ENCODE results near the gene TNPO1.
A peak's percentile ranks its signal among the peaks of the same experiment; 100 is the strongest.

Gene TNPO1

DNA sequence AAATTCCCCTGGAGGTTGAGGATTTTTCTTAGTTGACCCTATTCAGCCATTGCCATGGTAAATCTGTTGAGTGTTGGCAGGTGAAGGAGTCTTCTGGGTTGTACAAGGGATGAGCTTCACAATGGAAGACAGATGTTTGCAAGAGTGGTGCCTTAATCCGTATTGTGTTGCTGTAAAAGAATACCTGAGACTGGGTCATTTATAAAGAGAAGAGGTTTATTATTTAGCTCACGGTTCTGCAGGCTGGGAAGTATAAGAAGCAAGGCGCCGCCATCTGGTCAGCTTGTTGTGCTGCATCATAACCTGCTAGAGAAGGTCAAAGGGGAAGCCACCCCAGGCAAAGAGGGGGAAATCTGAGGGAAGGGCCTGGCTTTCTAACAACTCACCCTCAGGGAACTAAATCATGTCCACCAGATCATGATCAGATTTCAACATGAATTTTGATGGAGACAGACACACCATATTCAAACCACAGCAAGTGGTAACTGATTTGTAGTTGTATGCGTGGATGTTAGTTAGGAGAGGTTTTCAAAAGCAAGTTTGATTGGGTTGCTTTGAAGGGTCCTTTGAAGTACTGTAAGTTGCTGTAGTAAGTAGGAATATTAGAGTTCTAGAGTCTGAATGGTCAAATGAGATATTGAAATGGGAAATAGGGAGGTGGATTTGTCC, 2.5 kb downstream of the TNPO1 start:
- DNase-seq, result peak; percentile 38

DNA sequence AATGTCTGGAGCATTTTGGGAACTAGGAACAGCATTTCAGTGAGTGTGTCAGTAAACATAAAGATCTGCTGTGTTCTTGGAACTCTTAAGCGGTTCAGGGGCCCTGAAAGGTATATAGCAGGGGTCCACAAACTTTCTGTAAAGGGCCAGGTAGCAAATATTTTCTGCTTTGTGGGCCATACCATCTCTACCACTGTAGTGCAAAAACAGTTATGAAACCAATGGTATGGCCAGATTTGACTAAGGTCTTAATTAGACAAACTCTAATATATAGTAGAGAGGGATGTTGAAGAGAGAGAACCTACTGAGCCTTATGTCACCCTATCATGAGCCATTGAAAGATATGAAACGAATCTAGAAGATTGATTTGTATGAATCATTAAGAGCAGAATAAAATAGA, 5.3 kb downstream of the TNPO1 start:
- DNase-seq, result no peak

DNA sequence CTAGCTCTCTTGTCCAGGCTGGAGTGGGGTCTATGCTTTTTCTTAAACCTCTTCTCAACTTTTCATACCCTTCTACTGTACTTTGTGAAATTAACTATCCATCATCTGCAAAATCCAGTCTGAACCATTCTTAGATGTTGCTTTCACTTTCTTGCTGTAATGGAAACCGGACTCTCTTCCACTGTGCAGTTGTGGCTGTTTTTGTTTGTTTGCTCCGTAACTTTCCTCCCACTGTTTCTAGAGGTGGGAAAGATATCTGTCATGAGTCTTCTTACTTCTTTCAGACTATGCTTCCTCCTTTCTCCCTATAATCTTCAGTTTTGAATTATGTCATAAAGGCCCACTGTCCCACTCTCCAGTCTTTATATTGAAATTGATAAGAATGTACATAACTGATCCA, 6.5 kb downstream of the TNPO1 start:
- DNase-seq, result no peak

DNA sequence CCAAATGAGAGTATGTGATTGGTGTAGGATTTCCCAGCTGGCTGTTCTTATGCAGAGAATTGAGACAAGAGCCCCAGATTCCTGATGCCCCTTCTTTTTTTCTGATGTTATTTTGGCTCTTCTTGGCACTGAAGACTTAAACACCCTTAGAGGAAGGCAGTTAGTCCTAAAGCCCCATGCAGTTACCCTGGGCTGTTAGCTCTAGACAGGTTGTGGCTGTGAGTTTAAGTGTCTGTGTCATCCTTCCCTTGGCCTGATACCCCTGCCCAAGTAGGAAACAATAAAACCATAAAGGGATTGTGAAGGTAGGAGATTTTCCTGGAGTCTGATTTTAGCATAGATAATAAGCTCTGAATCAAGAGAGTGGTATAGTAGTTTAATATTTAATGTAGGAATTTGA, 13.2 kb downstream of the TNPO1 start:
- no peak for DNase-seq

- no peak for DNase-seq
Observed at GRCh38 chr5:72830362-72830761, 13.9 kb downstream of the TNPO1 start.

DNA sequence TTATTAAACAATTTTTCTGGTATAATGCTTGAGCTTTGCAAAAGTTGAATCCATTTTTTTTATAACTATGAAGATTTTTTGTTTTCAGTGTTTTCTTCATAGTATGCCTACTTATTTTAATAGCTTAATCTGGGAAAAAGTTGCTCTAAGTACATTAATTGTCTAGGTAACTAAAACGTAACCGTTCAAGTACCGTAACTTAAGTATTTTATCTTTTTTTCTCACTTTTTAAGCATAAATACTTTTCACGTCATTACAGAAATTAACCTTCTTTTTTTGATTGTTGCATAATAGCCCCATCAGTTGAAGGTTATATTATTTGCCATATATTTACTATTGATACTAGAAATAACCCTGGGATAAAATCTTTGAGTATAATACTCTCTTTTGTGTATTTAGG, 15.2 kb downstream of the TNPO1 start:
- DNase-seq, result no peak

DNA sequence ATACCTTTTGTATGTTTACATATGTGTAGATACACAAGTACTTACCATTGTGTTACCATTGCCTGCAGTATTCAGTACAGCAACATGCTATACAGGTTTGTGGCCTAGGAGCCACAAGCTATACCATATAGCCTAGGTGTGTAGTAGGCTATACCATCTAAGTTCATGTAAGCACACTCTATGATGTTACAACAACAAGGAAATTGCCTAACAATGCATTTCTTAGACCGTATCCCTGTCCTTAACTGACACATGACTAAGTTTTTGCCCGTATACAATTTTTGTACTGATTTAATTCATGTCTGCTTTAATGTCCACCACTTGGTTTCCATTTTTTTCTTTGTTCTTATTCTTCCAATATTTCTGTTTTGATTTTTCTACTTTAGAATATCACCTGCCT, 18.5 kb downstream of the TNPO1 start:
- DNase-seq, result no peak

DNA sequence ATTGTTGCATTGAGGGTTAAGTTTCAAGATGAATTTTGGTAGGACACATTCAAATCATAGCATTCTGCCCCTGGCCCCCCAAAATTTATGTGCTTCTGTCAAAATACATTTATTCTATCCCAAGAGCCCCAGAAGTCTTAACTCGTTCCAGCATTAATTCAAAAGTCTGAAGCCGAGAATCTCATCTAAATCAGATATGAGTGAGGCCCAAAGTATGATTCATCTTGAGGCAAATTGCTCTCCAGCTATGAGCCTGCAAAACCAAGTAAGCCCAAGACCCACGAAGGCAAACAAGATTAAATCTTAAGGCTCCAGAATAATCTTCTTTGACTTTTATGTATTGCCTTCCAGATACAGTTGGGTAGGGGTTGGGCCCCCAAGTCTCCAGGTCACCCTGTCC, 19.2 kb downstream of the TNPO1 start:
- DNase-seq, result no peak

DNA sequence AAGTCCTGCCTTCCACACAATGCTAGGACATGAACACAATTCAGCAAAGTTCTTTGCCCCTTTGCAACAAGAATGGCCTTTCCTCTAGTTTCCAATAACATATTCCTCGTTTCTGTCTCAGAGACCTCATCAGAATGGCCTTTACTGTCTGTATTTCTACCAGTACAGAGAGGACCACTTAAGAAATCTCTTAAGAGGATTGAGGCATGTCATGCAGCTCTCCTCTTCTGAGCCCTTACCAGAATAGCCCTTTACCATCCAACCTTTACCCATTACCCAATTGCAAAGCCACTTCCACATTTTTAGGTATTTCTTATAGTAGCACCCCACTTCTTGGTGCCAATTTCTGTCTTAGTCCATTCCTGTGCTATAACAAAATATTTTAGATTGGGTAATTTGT, 20.3 kb downstream of the TNPO1 start:
- no peak for DNase-seq

DNA sequence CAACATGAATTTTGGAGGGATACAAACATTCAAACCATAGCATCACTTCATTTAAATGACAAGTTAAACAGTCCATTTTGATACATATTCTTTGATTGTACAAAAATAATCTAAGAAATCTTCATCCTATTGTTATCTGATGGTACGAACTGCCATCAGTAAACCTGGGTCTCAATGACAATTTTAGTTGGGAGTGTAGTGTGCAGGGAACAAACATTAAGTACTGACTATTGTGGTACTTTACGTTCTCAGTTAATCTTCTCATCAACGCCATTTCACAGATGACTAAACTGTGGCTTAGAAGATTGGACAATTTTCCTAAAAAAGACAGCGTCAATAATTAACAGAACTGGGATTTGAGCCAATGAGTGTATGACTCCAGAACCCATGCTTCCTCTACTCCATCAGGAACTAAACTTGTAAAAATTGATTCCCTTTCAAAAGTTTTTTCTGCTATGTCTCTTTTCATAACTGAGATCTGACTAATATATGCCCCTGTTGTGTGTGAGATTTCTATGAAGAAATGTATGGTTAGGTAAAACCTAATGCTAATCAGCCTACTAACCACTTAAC, 21.1 kb downstream of the TNPO1 start:
- DNase-seq, result no peak

- no peak for DNase-seq
Observed at GRCh38 chr5:72840041-72840440, 23.6 kb downstream of the TNPO1 start.

- DNase-seq, result no peak
Observed at GRCh38 chr5:72841756-72842535, 25.5 kb downstream of the TNPO1 start.

DNA sequence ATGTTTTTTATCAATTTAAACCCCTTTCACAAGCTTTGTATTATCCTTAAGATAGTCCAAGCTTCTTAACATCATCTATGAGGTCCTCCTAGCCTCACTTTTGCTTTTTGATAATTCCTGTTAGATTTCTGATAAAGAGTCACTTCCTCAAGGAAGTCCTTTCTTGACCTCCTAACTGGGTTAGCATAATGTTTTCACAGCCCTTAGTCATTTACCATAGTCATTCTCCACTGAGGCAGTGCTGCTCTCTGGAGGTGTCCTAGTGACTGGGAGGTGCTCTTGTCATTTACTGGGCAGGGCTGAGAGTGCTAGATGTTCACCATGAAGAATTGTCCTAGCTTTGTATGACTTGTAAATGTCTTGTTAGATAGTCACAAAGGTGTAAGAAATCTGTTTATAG, 26.4 kb downstream of the TNPO1 start:
- DNase-seq, result no peak

- no peak for DNase-seq
Observed at GRCh38 chr5:72844218-72844603, 27.8 kb downstream of the TNPO1 start.

DNA sequence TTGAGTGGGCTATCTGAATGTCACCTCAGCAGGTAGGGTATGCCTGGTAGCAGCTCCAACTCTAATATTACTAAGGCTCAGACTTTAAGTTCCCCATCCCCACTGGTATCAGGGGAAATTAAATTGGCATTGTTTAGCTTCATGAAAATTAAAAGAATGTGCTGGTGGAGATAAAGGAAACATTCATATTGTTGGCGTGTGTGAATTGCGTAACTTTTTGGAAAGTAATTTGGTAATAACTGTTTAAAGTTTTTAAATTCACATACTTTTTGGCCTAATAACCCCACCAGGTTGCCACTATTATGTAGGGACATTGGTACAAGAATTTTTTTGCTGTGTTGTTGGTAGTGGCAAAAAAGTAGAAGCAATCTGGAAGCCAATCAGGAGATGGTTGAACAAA, 29.4 kb downstream of the TNPO1 start:
- no peak for DNase-seq

GRCh38 chr5:72846483-72846882, 30.0 kb downstream of the TNPO1 start:
- DNase-seq, result no peak

GRCh38 chr5:72847439-72847838, 31.0 kb downstream of the TNPO1 start:
- no peak for DNase-seq

- peak; percentile 81 for DNase-seq
Observed at GRCh38 chr5:72847989-72848473, 31.6 kb downstream of the TNPO1 start.

GRCh38 chr5:72848474-72849428, 32.3 kb downstream of the TNPO1 start:
- DNase-seq, result peak; percentile 41

- DNase-seq, result no peak
Observed at GRCh38 chr5:72849546-72849945, 33.1 kb downstream of the TNPO1 start.

DNA sequence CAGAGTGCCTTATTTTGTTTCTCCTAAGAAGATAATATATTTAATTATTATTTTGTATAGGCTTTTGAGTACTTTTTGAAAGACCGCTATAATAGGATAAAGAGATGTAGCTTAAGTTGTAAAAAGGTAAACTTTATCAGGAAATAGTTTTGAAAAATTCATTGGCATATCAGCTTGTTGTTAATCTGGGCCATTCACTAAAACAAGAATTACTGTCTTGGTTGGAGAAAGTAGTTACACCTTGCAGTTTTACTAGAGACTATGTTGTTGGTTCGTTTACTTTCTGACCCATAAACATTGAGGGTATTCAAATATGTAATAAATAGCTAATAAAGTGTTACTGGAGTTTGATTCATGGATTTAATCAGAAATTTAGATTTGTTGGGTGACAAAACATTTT, 33.7 kb downstream of the TNPO1 start:
- no peak for DNase-seq

- no peak for DNase-seq
Observed at GRCh38 chr5:72852356-72852755, 35.9 kb downstream of the TNPO1 start.

DNA sequence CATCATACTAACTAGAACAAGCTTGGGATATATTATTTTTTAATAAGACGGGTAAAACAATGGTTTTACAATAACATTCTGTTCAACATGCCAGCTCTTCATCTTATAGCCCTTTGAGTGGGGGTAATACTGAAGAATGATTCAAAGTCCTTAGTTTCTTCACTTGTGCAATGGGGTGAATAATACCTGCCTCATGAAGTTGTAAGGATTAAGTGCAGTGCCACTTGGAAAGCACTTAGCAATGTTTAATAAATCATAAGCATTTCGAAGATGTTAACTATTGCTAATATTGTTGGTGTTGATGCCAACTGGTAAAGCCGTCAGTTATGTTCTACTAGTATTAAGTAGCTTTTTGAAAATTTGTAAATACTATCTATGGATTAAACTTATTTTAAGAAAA, 38.0 kb downstream of the TNPO1 start:
- DNase-seq, result no peak

Data from activated gamma-delta T cell treated with Interleukin-2 at 50 U/mL for 16 hours (primary cell).